HG03060 (cell line): Measurements from ENCODE around the gene TPM1.

Source experiments
- ATAC-seq: cut with Tn5 transposase; IDR thresholded peaks from one replicate; pipeline ENCODE4 v1.9.1; 2021; ENCODE audit warnings: low read depth, moderate number of reproducible peaks; ENCODE audit not compliant: unreplicated experiment

TPM1 gene

DNA sequence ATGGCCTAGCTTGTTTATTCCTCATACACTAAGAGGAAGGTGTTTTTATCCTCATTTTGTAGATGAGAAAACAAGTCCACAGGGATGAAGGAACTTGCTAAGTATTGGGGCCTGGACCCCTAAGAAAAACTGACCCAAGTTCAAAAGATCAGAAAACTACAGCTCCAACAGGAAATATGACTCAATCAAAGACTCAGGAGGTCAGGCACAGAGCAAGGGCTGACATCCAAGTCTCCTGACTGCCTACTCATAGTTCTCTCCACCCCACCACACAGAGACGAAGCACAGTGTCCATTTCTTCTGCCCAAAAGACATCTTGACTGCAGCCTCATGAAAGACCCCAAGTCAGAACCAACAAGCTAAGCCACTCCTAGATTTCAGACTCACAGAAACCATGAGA lies 26.9 kb upstream of the TPM1 start:
- ATAC-seq = no peak

DNA sequence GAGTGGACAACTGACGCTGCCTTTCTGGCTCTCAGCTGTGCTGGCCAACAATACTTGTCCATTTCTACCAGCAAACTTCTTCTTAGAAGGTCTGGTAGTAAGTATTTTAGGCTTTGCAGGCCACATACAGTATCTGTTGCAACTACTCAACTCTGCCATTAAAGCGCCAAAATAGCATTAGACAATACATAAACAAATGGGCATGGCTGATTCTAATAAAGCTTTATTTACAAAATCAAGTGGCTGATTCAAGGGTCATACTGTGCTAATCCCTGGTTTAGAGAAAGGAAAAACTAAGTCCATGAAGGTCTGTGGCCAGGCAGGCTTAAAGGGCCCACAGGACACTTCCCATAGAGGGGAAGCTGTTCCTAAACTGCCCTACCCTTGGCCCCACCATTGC lies 26.3 kb upstream of the TPM1 start:
- ATAC-seq = no peak

DNA sequence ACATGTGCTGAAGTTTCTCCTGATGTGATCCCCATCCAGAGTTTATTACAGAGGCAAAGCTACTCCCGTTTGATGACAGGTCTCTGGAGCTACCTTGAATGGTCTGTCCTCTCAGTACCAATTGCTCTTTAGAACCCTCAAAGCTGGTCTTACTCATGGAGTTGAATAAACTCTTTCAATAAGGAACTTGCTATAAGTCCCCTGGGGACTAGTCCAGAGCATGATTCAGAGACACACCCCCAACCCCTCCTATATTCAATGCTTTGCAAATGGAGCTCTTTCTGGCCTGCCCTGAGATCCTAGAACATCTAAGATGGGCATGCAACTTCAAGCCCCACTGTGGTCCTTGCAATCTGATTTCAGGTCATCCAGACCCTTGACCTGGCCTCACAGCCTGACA lies 23.9 kb upstream of the TPM1 start:
- ATAC-seq = no peak

DNA sequence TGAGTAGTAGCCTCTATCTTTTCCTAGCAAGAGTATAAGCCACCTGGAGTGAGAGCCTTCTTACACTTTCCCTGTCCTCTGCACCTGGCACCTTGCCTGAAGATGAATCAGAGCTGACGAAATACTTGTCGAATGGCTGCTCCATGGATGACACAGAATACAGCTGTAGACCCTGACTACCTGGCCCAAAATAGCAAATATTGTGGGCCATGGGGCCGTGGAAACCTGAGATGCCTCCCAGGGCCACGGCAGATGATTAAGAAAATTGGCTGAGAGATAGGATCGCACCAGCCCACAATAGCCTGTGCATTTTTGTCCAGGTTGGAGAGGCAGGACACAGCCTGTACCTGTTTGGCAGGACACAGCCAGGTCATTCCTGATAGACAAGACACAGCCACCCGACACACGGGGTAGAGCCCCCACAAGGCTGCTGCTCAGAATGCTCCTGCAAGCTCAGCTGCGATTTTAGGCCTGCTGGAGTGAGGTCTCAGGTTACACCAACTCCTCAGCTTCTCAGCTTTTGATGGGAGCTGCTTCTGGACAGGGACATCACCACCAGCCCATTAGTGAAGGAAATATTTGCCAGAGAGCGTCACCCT lies 22.9 kb upstream of the TPM1 start:
- ATAC-seq = no peak

DNA sequence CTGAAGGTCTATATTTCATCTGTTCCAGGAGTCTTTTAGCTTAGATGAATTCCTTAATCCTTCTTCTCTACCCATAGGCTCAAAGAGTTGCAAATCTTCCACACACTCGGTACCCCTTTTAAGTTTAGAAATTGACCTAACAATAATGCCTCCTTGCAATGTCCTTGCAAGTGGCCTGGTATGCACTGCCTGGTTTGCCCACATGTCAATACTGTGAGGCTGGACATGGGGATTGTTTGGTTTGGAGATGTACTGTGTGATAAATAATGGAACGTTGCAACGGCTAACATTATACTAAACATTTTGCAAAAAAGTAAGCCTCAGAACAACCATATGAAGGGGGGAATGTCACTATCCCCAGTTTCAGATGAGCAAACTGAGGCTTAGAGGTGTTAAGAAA lies 22.4 kb upstream of the TPM1 start:
- ATAC-seq = no peak

DNA sequence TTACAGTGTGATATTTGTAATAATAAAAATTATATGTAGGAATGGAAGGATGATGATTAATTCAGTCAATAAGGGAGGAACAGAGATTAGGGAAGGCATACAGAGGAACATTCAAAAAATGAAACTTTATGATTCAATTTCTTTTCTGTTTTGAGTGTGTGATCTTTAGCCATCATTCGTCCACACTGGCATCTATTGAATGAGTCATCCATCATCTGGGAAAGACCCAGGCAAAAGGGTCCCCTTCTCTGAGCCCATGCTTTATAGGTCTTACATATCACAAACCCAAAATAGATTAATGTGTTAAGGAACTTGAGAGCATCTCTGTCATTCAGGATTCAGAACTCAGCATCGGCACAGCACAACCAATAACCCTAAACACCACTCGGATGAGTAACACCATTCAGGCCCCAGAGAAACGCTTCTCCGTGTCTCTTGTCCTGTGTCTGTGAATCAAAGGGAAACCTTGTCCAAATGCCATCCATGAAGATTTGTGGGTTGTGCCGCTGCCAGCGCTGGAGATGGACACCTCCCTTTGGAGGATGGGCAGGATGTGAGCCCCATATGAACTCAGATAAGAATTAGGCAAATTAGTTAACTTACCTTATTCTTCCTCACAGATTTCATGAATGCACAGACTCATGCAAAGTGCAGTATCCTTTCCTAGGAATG lies 21.7 kb upstream of the TPM1 start:
- no peak for ATAC-seq

DNA sequence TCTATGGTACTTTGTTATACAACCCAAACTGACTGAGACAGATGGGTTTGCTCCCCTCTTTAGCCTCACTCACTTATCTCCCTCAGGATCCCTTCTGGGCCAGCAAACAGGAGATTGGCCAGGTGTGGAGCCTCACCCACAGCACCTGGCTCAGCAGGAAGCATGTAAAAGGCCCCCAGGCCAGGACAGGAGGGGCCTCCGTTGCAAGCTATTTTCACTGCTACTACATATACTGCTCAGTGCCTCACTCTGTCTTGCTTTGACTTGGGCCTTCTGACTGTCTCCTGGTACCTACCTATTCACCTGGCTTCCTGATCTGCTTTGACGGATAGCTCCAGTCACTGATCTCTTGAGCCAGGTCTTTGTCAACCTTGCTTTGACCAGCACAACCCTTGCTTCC lies 20.4 kb upstream of the TPM1 start:
- ATAC-seq = no peak

DNA sequence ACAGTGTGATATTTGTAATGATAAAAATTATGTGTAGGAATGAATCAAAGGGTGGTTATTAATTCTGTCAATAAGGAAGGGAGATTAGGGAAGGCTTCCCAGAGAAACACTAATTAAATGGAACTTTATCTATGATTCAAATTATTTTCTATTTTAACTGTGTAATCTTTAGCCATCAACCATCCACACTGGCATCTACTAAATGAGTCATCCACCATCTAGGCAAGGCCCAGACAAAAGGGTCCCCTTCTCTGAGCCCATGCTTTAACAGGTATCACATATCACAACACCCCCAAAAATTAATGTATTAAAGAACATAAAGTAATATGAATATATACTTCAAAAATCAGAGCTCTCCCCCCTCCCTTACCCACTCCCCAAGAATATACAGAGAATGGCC lies 19.9 kb upstream of the TPM1 start:
- ATAC-seq = no peak

DNA sequence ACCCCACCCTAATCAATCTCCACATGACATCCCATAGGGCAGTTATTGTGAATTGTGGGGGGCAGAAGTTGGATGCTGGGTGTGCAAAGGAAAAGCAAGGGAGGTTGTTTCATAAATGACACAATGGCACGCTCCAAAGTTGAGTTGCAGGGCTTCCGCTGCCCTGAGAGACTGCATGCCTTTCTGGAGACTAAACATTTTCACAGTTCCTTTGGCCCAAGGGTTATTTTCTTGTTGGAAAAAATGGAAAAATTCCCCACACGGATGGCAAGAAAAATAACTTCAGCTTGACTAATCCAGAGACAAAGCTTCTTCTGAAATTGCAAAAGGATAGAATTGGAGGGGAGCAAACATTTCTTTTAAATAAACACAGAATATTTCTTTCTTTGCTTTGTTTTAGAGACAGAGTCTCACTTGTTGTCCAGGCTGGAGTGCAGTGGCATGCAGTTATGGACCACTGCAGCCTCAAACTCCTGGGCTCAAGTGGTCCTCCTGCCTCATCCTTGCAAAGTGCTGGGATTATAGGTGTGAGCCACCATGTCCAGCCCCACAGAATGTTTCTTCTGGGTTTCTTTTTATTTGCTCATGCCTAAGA lies 19.1 kb upstream of the TPM1 start:
- no peak for ATAC-seq

DNA sequence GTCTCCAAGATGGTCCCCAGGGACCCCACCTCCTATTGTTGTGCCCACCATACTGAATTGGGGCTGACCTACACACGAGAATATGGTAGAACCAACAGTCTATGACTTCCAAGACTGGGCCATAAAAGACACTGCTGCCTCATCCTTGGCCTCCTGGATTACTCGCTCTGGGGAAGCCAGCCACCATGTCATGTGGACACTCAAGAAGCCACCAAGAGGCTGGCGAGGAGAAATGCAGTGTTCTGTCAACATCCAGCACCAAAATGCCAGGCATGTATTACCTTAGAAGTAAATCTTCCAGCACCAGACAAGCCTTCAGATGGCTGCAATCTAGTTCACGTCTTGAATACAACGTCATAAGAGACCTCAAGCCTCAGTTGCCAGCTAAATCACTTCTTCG lies 17.1 kb upstream of the TPM1 start:
- ATAC-seq = no peak

DNA sequence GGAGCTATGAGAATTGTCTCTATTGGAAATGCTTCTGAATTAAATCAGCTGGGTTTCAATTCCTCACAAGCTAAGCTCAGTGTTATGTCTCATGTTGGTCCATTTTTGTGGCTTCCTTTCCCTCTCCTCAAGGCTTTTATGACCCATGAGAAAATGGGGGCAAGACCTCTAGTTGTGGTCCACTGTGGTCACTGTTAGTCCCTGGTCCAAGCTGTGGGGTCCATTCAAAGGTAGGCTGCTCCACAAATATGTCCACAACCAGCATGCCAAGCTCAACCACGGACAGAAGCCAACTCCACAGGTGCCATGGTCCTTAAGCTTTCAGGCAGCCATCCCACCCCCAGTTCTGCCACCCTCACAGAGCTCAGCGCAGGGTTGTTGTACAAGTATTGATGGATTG lies 14.9 kb upstream of the TPM1 start:
- ATAC-seq = no peak

DNA sequence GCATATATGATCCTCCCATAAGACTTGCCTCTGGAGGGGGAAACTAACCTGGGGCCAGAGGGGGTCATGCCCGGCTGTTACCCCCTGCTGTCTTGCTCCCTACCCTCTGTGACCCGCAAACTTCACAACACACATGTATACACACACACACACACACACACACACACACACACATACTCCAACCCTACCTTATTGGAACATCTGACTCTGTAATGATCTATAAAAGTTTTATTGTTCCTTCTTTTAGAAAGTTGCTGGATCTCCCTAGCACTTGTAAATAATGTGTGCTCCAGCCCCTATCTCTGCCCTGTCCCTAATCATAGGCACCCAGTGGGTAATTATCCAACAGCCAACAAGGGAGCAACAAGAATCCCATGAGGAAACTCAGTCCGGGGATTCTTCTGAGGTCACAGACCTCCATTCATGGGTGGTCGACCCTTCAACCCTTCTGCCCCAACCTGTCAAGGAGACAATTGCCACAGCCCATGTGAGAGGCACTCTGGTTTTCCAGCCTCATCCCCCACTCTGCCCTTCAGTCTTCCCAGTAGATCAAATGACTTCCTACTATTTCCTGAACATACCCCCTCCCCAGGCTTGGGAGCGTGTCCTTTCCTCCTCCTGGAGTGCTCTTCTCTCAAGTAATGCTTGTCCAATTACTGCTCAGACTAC lies 14.0 kb upstream of the TPM1 start:
- ATAC-seq = no peak

DNA sequence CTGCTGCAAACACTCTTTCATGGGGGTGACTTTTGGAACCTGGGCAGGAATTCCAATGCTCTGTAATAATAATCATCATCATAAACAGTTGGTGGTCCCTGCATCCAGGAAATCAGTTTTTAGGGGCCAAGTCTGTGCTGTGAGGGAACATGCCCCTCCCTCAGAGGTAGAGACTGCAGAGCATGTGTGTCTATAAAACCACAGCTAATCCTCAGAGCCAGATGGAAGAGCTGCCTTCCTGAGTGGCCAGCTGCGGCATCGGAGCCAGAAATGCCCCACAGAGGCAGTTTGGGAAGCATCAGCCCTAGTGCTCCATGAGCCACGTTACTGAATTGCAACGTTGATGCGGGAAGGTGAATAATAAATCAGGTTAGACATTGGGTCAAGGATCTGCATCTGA lies 12.9 kb upstream of the TPM1 start:
- ATAC-seq = no peak

DNA sequence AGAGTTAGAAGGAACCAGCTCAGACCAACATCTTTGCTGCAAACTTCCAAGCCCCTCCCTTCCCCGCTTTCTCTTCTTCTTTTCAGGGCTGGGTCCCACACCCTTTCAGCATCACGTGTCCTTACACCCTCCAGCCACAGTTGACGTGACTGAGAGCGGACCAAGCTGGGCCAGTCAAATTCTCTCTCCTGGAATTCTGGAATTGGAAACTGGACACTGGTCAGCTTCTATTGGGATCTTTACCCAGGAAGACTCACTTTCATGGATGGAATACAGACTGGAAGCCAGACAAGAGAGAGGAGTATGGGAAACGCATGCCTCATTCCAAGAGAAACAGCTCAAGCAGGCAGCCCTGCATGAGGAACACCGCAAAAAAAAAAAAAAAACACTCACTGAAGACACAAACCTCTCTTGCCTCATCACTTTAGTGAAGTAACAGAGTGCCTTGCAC lies 12.4 kb upstream of the TPM1 start:
- ATAC-seq = no peak

DNA sequence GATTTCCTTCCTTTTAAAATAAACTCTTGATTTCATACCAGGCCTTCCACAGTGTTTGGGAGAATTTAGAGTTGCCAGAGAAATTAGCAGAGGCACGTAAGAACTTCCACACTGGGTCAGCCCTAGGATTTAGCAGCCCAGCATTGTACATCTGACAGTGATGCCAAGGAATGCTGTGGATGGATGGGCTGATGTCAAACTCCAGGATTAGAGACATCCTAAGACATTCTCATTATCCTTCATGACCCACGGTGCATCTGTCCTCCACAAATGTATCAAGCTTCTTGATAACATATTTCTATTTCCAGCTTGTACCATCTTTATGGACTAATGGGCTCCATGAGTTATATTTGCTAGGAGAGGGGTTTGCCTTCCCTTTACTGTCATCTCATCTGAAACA lies 8.0 kb upstream of the TPM1 start:
- no peak for ATAC-seq

DNA sequence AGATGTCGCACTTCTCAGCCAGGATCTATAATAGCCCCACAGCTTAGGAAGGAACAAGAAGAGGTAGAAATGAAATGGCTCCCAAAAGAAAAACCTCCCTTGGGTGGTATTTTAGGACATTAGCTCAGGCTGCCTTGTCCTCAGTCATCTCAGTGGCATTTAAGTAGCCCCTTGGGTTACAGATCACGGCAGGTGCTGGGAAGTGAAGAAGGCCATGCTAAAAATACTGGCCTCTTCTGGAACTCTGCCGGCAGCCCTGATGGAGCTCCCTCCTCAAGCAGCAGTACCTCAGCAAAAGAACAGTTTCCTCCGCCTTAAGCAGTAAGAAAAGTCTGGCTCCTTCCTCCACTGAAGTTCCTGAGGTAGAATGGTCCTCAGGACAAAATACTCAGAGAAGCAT lies 7.3 kb upstream of the TPM1 start:
- ATAC-seq = no peak

DNA sequence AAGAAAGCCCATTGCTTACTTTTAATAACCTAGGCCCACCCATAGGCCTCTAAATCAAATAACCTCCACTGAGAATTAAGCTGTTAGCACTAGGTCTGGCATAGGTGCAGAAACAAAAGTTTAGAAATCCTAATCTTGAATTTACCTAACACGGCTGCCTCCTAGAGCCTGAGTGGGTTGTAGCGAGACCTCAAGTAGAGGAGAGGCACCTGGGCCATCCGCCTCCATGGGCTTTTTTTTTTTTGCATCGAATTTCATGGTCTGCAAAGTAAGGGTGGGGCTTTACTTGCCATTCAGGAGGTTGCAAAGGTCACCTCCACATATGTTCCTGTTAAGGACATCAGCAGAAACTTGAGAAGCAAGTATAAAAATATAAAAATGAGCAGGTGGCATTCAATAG lies 6.6 kb upstream of the TPM1 start:
- no peak for ATAC-seq

DNA sequence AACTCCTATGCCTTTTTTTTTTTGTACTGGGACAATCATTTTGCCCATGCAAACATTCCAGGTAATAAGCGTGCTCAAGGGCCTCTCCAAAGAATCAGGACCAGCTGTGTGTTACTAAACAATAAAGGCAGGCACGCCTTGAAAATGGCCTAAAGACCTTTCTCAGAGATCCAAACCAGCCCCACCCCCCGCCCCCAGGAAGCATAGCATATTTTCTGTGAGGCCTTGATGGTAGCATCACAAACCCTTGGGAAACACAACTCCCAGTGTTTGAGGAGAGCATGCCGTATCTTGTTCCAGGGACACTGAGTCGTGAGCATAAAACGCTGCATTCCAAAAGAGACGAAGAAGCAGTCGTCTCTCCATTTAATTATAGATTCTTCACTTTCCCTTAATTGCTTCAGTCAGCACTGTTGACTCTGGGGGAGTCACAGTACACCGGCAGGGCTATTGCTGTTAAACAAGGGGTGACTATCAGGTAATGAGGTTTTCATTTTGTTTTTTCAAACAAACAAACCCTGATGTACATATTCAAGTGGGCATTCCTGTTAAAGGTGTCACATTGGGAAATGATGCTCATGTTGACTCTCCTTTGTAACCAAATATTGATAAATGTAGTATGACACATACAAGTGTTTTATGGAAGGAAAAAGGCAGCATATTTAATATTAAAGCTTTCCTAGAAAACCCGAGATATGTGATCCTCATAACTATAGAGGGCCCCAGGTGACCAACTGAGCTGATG lies 4.4 kb upstream of the TPM1 start:
- no peak for ATAC-seq

DNA sequence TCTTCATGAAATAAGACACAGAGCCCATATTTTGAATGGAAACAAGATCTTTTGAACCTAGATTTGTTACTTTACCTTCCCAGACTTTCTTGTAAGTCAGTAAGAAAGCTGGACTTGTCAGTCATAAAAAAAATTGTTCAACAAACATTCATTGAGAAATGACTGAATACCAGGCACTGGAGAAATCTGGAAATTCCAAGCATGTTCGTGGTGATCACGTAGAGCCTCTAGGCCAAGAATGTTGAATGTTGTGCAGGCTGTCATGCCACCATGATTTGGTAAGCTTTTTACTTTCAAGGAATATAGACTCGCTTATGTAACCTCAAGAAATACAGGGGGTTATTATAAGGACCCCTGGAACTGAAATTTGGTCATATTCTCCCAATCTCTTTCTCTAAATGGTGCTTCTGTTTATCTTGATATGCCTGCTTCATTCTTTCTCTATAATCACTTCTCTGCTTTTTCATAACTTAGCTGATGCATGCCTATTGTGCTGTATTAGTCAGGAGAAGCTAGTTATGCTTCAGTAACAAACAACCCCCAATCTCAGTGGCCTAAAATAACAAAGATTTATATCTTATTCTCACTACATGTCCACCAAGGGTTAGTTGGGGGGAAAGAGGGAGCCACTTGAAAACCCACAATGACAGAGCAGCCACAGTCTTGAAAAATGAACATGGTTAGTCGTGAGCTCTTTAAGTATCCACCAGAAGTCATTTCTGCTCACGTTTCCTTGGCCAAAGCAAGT lies 3.4 kb upstream of the TPM1 start:
- no peak for ATAC-seq

DNA sequence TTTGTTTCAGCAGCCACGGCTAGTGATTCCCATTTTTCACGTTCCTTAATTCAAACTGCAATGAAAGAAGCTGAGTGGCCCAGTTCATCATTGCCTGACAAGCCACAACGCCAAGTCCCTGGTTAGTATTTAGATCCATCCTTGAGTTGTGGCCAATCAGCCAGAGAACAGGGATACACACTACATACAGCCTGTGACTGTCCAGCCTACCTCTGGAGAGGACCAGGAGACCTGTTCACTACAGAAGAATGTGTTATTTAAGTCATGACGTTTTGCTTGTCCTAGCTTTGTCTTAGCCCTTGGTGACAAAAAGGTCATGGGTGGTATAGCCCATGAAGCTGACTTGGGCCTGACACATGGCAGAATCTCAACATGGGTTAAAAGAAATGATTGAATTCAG lies 2.7 kb upstream of the TPM1 start:
- no peak for ATAC-seq
